MG63 (cell line): Measurements from ENCODE around the gene EYA2. TPM values are rescaled to one million over a fixed set of nuclear protein-coding genes. Genes with fewer than 3 reads are reported as not detected.
"Not testable (repeated sequence)": the region's sequence is repeated elsewhere in the genome, so short reads cannot be mapped to it uniquely, and the experiment has no call there.

Source experiments
- DNase-seq: peaks from one replicate; pipeline ENCODE4 v3.0.0-alpha.2; 2020
- H3K27me3 ChIP-seq: fragments of 250-450 bp; sonication (Bioruptor Pico); 2 replicates; pipeline ENCODE4 v1.5.1; 2020; ENCODE audit warnings: mild to moderate bottlenecking, moderate library complexity
- H3K36me3 ChIP-seq: fragments of 250-450 bp; sonication (Bioruptor Pico); 2 replicates; pipeline ENCODE4 v1.5.1; 2020; ENCODE audit warnings: mild to moderate bottlenecking, moderate library complexity
- H3K4me3 ChIP-seq: fragments of 250-450 bp; sonication (Bioruptor Pico); 2 replicates; pipeline ENCODE4 v1.5.1; 2020; ENCODE audit warnings: mild to moderate bottlenecking, moderate library complexity
- H3K9me3 ChIP-seq: fragments of 250-450 bp; sonication (Bioruptor Pico); 2 replicates; pipeline ENCODE4 v1.5.1; 2020; ENCODE audit warnings: mild to moderate bottlenecking, moderate library complexity
- total RNA-seq: library from RNA; depleted of rRNA; stranded (reverse); fragments of >200 nt; shearing (Covaris generic); gene quantifications from 2 replicates; pipeline ENCODE4 v1.2.3, GENCODE V29; 2014; ENCODE audit warnings: low replicate concordance

Gene EYA2
- total RNA-seq, 1 experiment from 2014 or later, result 37.0 TPM

DNA sequence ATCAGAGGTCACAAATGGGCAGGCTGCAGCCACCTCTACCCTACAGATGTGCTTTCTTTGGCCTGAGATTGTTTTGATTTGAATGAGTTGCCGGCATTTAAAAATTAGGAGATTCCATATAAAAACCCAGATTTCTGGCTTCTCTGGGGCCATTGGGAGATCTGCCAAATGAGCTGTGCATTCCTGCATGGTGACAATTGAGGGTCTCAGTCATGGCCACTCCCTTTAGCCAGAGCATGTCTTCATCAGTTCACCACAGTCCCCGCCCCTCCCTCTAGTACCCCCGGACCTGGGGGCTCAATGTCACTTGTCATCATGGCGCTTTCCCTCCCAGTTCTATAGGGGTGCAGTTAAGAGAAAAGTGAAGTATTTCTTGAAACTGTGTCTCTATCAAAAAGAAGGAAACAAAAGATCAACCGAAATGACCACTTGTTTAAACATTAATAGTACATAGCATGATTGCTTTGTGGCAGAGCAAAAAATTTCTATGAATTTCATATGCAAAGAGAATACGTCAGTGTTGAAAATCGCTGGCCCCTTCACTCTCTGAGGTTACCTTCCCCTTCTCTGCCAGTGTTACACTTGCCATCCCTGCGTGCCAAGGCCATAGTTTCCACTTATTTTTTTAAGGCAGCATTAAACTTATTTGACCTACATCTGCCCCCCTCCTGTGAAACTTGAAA lies 21.1 kb downstream of the EYA2 start:
- Histone ChIP-seq H3K36me3 (peaks cover 17% of the 10 kb centered on the region), H3K27me3 (no peaks in the 10 kb centered on the region), H3K4me3 (no peak overlapping the region), H3K9me3 (peaks cover 7% of the 10 kb centered on the region)
- DNase-seq, result peak; percentile 44

GRCh38 chr20:46916258-46916603 lies 21.6 kb downstream of the EYA2 start:
- no peak for DNase-seq
- Histone ChIP-seq H3K36me3 (peaks cover 17% of the 10 kb centered on the region), H3K9me3 (peaks cover 7% of the 10 kb centered on the region), H3K27me3 (no peaks in the 10 kb centered on the region), H3K4me3 (no peak overlapping the region)

DNA sequence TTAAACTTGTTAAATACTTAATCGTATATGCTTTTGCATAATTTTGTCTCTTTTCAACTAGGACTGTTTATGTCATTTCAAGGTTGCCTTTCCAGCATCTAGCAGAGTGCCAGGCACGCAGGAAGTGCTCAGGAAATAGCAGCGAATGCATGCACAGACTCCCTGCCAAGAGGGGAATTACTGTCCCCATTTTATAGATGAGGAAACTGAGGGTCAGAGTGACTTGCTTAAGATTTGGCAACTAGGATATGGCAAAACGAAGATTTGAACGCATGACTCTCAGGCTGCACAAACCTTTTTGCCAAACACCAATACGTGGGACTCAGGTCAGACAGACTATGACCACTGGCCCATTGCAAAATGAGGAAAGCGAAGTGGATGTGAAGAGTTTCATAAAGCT lies 22.5 kb downstream of the EYA2 start:
- H3K27me3 ChIP-seq, result no peaks in the 10 kb centered on the region

DNA sequence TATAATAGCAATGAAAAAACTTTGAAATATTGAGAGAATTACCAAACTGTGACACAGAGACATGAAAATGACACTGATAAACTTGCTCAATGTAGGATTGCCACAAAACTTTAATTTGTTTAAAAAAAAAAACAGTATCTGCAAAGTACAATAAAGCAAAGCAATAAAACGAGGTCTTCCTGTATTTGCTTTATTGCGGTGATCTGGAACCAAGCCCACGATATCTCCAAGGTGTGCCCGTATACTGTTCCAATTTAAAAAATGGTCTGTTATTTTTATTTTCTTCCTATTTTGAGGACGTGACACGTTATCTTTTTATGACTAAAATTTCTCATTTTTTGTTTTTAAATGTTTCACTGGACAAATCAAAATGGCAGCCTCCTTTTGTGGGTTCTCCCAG lies 25.5 kb downstream of the EYA2 start:
- Histone ChIP-seq H3K4me3 (no peak overlapping the region), H3K9me3 (peaks cover 5% of the 10 kb centered on the region; the same call in 1 of the 2 replicates), H3K36me3 (peaks cover 7% of the 10 kb centered on the region; the same call in 1 of the 2 replicates), H3K27me3 (no peaks in the 10 kb centered on the region)
- no peak for DNase-seq

More for the DNA sequence above, 22.5 kb downstream of the EYA2 start:
- H3K36me3 ChIP-seq, result peaks cover 17% of the 10 kb centered on the region
- no peak overlapping the region for H3K4me3 ChIP-seq
- H3K9me3 ChIP-seq, result peaks cover 6% of the 10 kb centered on the region
- DNase-seq, result no peak

GRCh38 chr20:46922841-46923240 lies 28.2 kb downstream of the EYA2 start:
- H3K27me3 ChIP-seq, H3K36me3 ChIP-seq, DNase-seq, H3K4me3 ChIP-seq, H3K9me3 ChIP-seq: not testable (repeated sequence)

DNA sequence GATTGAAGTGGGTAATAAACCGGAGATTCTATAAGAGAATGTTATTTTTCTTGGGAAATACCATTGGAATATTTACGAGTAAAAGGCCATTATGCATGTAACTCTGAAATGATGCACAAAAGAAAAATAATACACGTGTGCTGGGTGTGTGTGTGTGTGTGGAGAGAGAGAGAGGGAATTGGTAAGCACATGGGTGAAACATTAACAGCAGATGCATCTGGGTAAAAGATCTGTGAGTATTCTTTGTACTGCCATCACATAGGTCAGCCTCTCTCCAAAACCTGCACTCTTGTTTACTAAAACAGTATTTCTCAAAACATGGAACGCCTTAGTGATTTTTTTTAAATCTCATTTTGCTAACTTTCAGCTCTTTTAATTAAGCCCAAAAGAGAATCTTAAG lies 28.9 kb downstream of the EYA2 start:
- Histone ChIP-seq H3K9me3 (peaks cover 5% of the 10 kb centered on the region; the same call in 1 of the 2 replicates), H3K4me3 (no peak overlapping the region), H3K27me3 (no peaks in the 10 kb centered on the region), H3K36me3 (peaks cover 3% of the 10 kb centered on the region; the same call in 1 of the 2 replicates)
- DNase-seq, result no peak

DNA sequence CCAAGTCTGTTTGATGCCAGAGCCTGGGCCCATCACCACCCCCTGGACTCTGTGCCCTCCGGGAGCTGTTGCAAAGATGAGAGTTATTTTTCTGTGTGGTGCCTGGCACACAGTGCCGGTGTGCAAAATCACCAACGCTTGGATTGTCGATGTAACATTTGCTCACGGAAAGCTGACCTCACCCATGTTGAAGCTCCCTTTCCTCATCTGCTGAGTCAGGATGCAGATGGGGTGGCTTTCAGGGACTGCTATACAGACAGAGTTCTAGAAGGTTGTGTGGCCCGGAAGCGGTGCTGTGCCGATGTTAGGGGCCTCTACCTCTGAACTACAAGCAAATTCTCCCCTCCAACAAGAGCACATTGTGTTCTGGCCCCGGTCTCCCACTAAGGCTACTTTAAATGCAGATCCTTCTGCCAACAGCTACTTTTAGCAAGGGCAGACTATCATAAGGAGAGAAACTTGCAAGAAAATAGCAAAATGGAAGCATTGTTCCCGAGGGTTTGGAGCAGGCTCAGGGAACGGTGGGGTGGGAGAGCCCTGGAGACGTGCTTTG lies 34.0 kb downstream of the EYA2 start:
- no peaks in the 10 kb centered on the region for H3K9me3 ChIP-seq
- peak; percentile 83 for DNase-seq

GRCh38 chr20:46929902-46930301 lies 35.3 kb downstream of the EYA2 start:
- DNase-seq, result no peak
- no peaks in the 10 kb centered on the region for H3K9me3 ChIP-seq
- H3K36me3 ChIP-seq, result peaks cover 6% of the 10 kb centered on the region; the same call in 1 of the 2 replicates
- H3K4me3 ChIP-seq, result no peak overlapping the region
- H3K27me3 ChIP-seq, result no peaks in the 10 kb centered on the region

More for the DNA sequence above, 34.0 kb downstream of the EYA2 start:
- H3K27me3 ChIP-seq, result no peaks in the 10 kb centered on the region
- peaks cover 6% of the 10 kb centered on the region; the same call in 1 of the 2 replicates for H3K36me3 ChIP-seq
- no peak overlapping the region for H3K4me3 ChIP-seq

DNA sequence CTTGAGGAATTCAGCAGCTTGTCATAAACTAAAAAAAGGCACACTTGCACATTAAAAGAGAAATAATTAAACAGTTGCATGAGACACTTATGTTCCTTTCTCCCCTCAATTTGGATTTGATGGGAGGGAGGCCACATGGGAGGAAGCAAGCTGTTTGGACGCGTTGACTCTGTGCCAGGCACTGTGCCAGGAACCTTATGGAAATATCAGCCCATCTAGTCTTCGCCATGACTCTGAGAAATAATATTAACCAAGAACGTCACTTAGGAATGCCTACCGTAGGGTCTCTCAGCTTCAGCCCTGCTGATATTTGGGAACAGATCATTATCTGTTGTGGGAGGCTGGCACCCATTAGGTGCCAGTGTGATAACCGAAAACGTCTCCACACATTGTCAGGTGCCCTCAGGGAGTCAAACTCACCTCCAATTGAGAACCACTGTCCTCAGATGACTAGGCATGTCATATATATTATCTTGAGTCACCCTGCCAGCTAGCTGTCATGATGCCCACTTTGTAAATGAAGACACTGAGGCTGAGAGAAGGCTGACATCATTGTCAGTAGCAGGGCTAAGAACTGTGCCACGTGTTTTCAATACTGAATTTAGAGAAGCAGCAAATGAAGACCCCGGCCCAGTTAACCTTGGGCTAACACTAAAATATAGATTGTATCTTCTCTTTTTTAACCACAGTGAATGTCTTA lies 36.1 kb downstream of the EYA2 start:
- no peak for DNase-seq
- Histone ChIP-seq H3K36me3 (peaks cover 6% of the 10 kb centered on the region; the same call in 1 of the 2 replicates), H3K9me3 (no peaks in the 10 kb centered on the region), H3K4me3 (no peak overlapping the region), H3K27me3 (no peaks in the 10 kb centered on the region)

- H3K4me3 ChIP-seq, result no peak overlapping the region
- peaks cover 6% of the 10 kb centered on the region; the same call in 1 of the 2 replicates for H3K36me3 ChIP-seq
- DNase-seq, result no peak
- no peaks in the 10 kb centered on the region for H3K9me3 ChIP-seq
- no peaks in the 10 kb centered on the region for H3K27me3 ChIP-seq
Measured at GRCh38 chr20:46931699-46932098, 37.1 kb downstream of the EYA2 start.

- DNase-seq, result peak; percentile 65
Measured at GRCh38 chr20:46932439-46932838, 37.8 kb downstream of the EYA2 start.

DNA sequence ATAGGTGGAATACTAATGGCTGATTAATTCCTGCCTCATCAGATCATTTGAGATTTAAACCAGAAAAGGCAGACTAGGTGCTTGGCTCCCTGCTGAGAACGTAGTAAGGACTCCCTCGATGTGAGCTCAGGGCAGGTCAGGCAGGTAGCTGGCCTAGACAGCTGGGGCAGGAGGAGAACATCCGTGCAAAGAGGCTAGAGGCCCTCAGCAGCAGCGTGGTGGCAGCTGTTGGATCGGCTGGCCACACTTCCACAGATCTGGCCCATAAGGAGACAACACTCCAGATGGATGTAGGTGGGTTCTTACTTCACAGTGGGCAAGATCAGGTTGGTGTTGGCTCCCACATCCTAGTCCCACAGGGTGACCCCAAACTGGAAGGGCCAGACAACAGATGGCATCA lies 38.5 kb downstream of the EYA2 start:
- Histone ChIP-seq H3K36me3 (peaks cover 6% of the 10 kb centered on the region; the same call in 1 of the 2 replicates), H3K4me3 (no peak overlapping the region), H3K9me3 (no peaks in the 10 kb centered on the region), H3K27me3 (no peaks in the 10 kb centered on the region)
- no peak for DNase-seq

More at GRCh38 chr20:46932439-46932838, 37.8 kb downstream of the EYA2 start:
- not testable (repeated sequence) for H3K27me3 ChIP-seq, H3K36me3 ChIP-seq, H3K4me3 ChIP-seq, H3K9me3 ChIP-seq

GRCh38 chr20:46934746-46935287 lies 40.2 kb downstream of the EYA2 start:
- Histone ChIP-seq H3K4me3 (no peak overlapping the region), H3K36me3 (peaks cover 6% of the 10 kb centered on the region), H3K27me3 (no peaks in the 10 kb centered on the region), H3K9me3 (no peaks in the 10 kb centered on the region)
- no peak for DNase-seq

- H3K4me3 ChIP-seq, result no peak overlapping the region
- DNase-seq, result no peak
- H3K27me3 ChIP-seq, result no peaks in the 10 kb centered on the region
- no peaks in the 10 kb centered on the region for H3K9me3 ChIP-seq
- H3K36me3 ChIP-seq, result peaks cover 6% of the 10 kb centered on the region
Measured at GRCh38 chr20:46935394-46936017, 40.9 kb downstream of the EYA2 start.

DNA sequence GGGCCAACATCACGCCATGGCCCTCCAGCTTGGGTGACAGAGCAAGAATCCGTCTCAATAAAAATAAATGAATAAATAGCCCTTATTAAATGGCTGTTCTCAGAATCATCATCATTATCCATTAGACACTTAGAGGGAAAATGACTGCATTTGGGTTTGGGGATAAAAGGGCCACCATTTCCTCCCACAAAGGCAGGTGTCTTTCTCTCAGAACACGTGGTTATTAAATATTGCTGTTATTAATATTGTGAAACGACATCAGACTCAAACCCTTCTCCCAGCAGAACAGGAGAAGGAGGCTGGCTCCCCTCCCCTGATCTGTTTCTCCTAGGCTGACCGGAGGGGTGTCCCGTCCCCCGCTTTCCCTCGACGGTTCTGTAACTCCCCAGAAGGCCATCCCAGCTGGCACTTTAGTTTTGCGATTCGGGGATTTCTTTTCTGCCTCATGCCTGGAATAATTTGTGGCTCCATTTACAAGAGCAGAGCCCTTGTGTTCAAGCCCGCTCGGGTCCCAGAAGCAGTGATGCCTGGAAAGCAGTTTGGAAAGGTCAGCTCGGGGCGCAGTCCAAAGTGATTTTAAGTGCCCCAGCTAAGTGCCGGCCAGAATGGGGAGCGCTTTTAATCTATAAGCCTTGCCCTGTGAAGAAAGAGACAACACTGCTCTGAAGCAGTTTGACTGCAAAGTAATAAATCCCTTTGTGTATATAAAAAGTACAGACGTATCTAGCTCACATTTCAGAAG lies 41.9 kb downstream of the EYA2 start:
- Histone ChIP-seq H3K4me3 (no peak overlapping the region), H3K9me3 (no peaks in the 10 kb centered on the region), H3K27me3 (no peaks in the 10 kb centered on the region), H3K36me3 (peaks cover 6% of the 10 kb centered on the region)
- DNase-seq, result no peak

GRCh38 chr20:46937157-46937523 lies 42.5 kb downstream of the EYA2 start:
- Histone ChIP-seq H3K27me3 (no peaks in the 10 kb centered on the region), H3K9me3 (no peaks in the 10 kb centered on the region), H3K36me3 (peaks cover 2% of the 10 kb centered on the region), H3K4me3 (no peak overlapping the region)
- no peak for DNase-seq
